Measurements from ENCODE around the gene HSD17B11. TPM values are rescaled to one million over a fixed set of nuclear protein-coding genes. Genes with fewer than 3 reads are reported as not detected.
"Not testable (repeated sequence)": the region's sequence is repeated elsewhere in the genome, so short reads cannot be mapped to it uniquely, and the experiment has no call there.

HSD17B11 gene
- polyA plus RNA-seq, 12 donors: 18.9 to 90.6 (median 24.6) TPM; not detected in 1

DNA sequence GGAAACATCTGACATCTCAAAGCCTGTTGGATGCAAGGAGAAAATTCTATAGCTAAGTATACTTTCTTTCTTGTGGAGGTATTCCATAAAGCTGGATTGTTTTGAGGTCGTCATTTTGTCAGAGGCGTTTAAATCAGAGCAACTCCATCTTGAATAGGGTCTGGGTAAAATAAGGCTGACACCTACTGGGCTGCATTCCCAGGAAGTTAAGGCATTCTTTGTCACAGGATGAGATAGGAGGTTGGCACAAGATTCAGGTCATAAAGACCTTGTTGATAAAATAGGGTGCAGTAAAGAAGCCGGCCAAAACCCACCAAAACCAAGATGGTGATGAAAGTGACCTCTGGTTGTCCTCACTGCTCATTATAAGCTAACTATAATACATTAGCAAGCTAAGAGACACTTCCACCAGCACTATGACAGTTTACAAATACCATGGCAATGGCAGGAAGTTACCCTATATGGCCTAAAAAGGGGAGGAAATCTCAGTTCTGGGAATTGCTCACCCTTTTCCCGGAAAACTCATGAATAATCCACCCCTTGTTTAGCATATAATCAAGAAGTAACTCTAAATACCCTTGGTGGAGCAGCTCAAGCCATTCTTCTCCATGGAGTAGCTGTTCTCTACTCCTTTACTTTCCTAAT, 80.2 kb downstream of the HSD17B11 start:
- DNase-seq: no peak

DNA sequence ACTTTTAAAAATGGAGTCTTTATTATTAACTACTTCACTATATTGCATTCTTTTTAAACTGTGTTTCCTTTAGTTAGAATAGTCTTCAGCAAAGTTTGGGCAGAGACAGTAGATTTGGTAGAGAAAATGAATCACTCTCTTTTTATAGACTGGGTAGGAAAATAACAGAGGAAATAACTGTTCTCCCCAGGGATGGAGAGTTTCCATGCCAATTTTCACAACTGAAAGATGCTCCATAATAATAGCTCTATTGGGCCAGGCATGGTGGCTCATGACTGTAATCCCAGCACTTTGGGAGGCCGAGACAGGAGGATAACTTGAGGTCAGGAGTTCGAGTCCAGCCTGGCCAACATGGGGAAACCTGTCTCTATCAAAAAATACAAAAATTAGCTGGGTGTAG, 81.4 kb downstream of the HSD17B11 start:
- no peak for DNase-seq

DNA sequence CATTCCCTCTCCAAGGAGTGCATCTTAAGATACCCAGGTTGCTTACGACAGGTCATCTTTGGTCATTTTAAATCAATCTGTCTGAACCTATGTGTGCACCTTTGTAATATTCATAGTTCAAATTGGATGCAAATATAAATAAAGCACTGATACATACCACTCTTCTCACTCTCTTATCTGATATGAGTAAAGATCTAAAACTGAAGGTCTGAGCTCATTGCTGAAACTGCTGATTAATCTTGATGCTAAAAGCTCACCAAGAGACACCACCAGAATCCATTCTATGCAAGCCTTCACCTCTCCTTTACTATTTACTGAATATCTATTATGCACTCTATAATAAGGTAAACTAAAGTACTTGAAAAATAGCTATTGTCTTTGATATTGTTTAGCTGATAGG, 84.9 kb downstream of the HSD17B11 start:
- DNase-seq: no peak

DNA sequence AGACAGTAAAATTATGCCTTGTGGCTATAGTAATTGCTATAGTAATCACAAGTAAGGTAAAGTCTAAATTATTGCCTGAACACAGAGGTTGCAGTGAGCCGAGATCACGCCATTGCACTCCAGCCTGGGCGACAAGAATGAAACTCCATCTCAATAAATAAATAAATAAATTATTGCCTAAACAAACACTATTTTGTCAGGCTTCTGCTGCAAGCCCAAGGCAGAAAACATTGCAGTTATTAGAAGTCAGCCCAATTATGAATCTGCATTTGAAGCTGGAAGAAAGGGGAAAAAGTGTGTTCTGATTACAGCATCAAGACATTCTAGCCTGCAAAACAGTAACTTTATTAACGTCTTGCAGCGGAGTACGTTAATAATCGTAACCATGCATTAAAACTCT, 85.4 kb downstream of the HSD17B11 start:
- DNase-seq: no peak

DNA sequence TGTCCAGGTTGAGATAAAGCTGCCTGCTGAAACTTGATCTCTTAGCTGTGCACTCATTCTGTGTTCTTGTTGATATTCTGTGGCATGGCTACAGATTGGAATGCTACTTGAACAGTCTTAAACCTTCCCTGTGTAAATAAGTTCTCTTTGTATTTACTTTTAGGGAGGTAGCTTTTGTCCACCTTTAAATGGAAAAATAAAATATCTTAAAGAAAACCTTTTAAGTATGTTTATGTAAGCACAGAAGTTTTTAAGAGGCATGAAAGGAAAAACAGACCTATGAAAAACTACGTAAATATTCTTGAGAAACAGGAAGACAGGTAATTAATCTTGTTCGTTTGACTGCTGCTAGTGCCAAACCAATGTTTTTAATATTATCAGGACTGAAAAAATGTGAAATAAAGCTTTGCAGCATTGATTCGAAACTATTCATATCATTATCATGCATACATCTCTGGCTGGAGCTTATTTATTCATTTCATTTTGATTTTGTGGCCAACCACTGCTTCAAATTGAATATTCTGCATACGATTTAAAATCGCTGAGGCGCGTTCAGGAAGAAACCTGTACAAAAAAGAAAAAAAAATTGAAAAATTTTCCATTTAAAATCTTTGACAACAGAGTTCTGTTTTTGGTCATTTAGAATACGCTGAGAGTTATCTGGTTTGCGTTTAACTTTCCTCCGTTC, 86.1 kb downstream of the HSD17B11 start:
- DNase-seq: no peak

DNA sequence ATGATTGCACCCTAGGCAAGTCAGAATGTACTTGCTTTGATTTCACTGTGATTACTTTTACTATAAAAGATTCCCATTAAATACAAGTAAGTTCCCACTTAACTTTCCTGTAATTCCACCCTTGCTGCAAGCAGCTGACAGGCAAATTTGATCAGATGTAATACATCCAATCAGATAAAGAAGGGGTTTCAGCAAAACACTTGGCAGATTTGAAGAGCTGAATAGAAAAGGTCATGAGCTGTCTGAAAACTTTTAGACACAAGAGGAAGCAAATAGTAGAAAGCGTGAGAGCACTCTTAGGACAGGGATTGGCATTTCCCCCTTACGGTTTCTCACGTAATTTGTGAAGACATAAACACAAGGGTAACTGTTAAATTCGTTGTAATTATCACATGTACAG, 91.1 kb downstream of the HSD17B11 start:
- DNase-seq: no peak

DNA sequence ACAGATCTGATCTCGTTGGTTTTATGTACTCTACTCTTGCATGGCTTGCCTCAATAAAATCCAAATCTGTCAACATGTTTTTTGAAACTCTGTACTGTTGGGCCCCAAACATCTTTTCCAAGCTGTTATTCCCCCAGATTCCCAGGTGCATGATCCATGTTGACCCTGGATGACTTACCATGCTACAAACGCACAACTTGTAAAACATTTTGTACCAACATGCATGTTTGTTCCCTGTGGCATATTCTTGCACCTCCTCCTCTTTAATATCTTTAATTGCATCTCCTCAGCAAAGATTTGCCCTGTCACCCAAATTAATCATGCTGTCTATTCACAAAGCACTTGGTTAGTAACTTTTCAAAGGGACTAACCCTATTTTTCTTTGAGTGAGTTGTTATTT, 92.6 kb downstream of the HSD17B11 start:
- no peak for DNase-seq

DNA sequence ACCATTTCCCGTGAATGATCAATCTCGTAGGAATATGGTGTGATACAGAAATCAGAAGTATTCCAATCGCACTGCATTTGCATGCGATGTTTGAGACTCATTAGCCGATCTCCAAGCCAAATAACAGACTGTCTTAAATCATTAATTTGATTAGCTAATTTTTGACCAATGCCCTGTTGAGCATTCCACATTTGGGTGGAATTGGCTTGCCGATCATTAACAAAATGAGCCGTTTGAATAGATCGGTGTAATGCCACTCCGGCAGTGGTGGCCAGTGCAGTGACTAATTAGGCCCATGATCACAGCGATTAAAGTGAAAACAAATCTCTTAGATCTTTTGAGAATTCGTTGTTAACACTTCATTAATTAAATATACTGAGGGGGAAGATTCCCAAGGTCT, 96.1 kb downstream of the HSD17B11 start:
- DNase-seq: not testable (repeated sequence)

DNA sequence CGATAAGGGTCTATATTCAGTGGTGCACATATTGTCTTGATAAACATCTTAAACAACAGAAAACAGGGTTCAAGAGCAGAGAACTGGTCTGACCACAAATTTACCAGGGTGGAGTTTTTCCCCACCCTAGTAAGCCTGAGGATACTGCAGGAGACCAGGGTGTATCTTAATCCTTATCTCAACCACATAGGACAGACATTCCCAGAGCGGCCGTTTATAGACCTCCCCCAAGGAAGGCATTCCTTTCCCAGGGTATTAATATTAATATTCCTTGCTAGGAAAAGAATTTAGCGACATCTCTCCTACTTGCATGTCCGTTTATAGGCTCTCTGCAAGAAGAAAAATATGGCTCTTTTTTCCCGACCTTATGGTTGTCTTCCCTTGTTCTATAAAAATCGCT, 97.1 kb downstream of the HSD17B11 start:
- DNase-seq: not testable (repeated sequence)

DNA sequence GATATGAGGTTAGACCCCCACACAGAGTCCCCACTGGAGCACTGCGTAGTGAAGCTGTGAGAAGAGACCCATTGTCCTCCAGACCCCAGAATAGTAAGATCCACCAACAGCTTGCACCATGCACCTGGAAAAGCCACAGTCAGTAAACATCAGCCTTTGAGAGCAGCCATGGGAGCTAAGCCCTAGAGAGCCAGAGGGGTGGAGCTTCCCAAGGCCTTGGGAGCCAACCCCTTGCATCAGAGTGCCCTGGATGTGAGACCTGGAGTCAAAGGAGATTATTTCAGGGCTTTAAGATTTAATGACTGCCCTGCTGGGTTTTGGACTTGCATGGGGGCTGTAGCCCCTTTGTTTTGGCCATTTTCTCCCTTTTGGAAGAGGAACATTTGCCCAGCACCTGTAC, 104.0 kb downstream of the HSD17B11 start:
- no peak for DNase-seq

Other genes with a start within 250 kb of the HSD17B11 start
- gene KLHL8, start 170.6 kb downstream of the HSD17B11 start, polyA plus RNA-seq (ENCODE audit: insufficient read length in 12 of 12): 10 to 100 TPM in 11 of 12 donors, not detected in 1; 11.2 to 15.5 (median 12.3) TPM
- gene HSD17B13, start 68.3 kb downstream of the HSD17B11 start, polyA plus RNA-seq (ENCODE audit: insufficient read length in 12 of 12): under 1 TPM in 9 of 12 donors, not detected in 3; 0.20 to 0.50 (median 0.36) TPM
- 10 to 100 TPM in 11 of 12 donors, not detected in 1; 26.5 to 52.3 (median 31.7) TPM for gene NUDT9, start 31.4 kb upstream of the HSD17B11 start, polyA plus RNA-seq (ENCODE audit: insufficient read length in 12 of 12)
- gene SPARCL1, start 138.2 kb upstream of the HSD17B11 start, polyA plus RNA-seq (ENCODE audit: insufficient read length in 12 of 12): 100 to 1,000 TPM in 11 of 12 donors, not detected in 1; 216 to 375 (median 286) TPM
- under 1 TPM in 4 of 12 donors, not detected in 8; 0.04 to 0.05 (median 0.04) TPM for gene DSPP, start 217.3 kb upstream of the HSD17B11 start, polyA plus RNA-seq (ENCODE audit: insufficient read length in 12 of 12)

Data from muscle of arm (tissue), 12 donors.